ENCODE measurements around the gene SPATA31D1. TPM values are rescaled to one million over a fixed set of nuclear protein-coding genes. Genes with fewer than 3 reads are reported as not detected.

SPATA31D1 gene
- total and polyA plus RNA-seq, 2 donors (not counting 3 experiments of a cell fraction or from before 2014, with no cell fraction given) = not detected

DNA sequence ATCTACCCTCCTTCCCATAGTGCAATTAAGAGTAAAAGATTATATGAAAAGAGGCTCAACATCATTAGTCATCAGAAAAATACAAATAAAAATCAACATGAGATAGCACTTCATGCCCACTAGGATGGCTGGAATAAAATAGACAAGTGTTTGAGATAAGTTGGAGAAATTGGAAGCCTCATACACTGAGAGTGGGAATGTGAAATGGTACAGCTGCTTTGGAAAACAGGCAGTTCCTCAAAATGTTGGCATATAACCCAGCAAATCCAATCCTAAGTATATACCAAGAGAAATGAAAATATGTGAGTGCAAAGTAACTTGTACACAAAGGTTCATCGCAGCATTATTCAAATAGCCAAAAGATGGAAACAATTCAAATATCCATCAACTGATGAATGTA is 35.5 kb upstream of the SPATA31D1 start:
- H3K27ac ChIP-seq (ENCODE audit: insufficient read depth, low read depth, low read length) = no peak overlapping the region
- no peaks in the 10 kb centered on the region for H3K9me3 ChIP-seq (replicated peaks; ENCODE audit: control insufficient read depth, insufficient read depth, low read length)
- no peak for TF ChIP-seq POLR2A (IDR thresholded peaks at IDR 0.05; ENCODE audit: low read depth, low read length)
- no peak for TF ChIP-seq FOS (IDR thresholded peaks at IDR 0.05; ENCODE audit: borderline replicate concordance, insufficient read depth, low read length)
- no peak for TF ChIP-seq EZH2 (IDR thresholded peaks at IDR 0.05; ENCODE audit: borderline replicate concordance, low read depth, low read length, severe bottlenecking)
- no peak for TF ChIP-seq JUN (IDR thresholded peaks at IDR 0.05; ENCODE audit: borderline replicate concordance, insufficient read depth, insufficient read length, low read depth)
- TF ChIP-seq CTCF (IDR thresholded peaks at IDR 0.05; ENCODE audit: extremely low read depth in 1 of 2, insufficient read depth in 1 of 2, low read depth in 1 of 2, low read length in 2 of 2) = no peak
- no peak for TF ChIP-seq POLR2AphosphoS5 (IDR thresholded peaks at IDR 0.05; ENCODE audit: insufficient read depth, low read depth, low read length)
- TF ChIP-seq GATA2 (IDR thresholded peaks at IDR 0.05; ENCODE audit: insufficient read depth, insufficient read length, low read depth, low read length) = no peak
- no peak for TF ChIP-seq MAX (IDR thresholded peaks at IDR 0.05; ENCODE audit: insufficient read depth, insufficient read length)
- no peak for TF ChIP-seq MYC (IDR thresholded peaks at IDR 0.05; ENCODE audit: low read depth, low read length)
- no peaks in the 10 kb centered on the region for H3K9me1 ChIP-seq (replicated peaks; ENCODE audit: control insufficient read depth, extremely low read depth, insufficient read depth, low read length)
- no peak overlapping the region for H3K4me3 ChIP-seq (replicated peaks in 1 of 3; ENCODE audit: insufficient read depth in 1 of 3, low read depth in 1 of 3, low read length in 3 of 3)
- no peaks in the 10 kb centered on the region for H4K20me1 ChIP-seq (replicated peaks; ENCODE audit: control insufficient read depth, extremely low read depth, insufficient read depth, low read length)
- no peaks in the 10 kb centered on the region for H3K79me2 ChIP-seq (ENCODE audit: control insufficient read depth, insufficient read depth, low read length)
- no peaks in the 10 kb centered on the region for H3K4me1 ChIP-seq (ENCODE audit: control insufficient read depth, extremely low read depth, insufficient read depth, low read length)
- no peak overlapping the region for H3K4me2 ChIP-seq (ENCODE audit: insufficient read depth, low read length)
- CTCF ChIA-PET = no interaction called here
- dilution Hi-C loops (cut with MboI; ENCODE audit: extremely low pct_ligation_motif_present, low sequenced_read_pairs) = no loop called here
- DNase-seq (ENCODE audit: low read depth, low spot score) (no peak), FAIRE-seq (no peak)
- no peak overlapping the region for H3K9ac ChIP-seq (replicated peaks; ENCODE audit: extremely low read depth, insufficient read depth, low read length)
- intact Hi-C loops (cut with micrococcal nuclease) = loop anchor here (10.0 kb wide), 1 partner anchor 448 kb away; no protein-coding TSS in a partner anchor
- H2AFZ ChIP-seq (ENCODE audit: low read depth, low read length) = no peak overlapping the region
- H3K36me3 ChIP-seq (ENCODE audit: control insufficient read depth in 2 of 2, extremely low read depth in 1 of 2, insufficient read depth in 2 of 2, low read length in 2 of 2) = no peaks in the 10 kb centered on the region
- POLR2A ChIA-PET = no interaction called here
- H3K27me3 ChIP-seq (ENCODE audit: control insufficient read depth in 2 of 2, insufficient read depth in 2 of 2, low read length in 2 of 2) = no peaks in the 10 kb centered on the region
- no TSS peak for BruUV-seq (replicated peaks)

All from endothelial cell of umbilical vein (primary cell).